ENCODE results near the gene PPOX. TPM values are rescaled to one million over a fixed set of nuclear protein-coding genes. Genes with fewer than 3 reads are reported as not detected.
A peak's percentile ranks its signal among the peaks of the same experiment; 100 is the strongest.

Gene PPOX
- total RNA-seq, 1 experiment from 2014 or later = 24.2 TPM

GRCh38 chr1:161177112-161177935 lies 11.1 kb downstream of the PPOX start, which contains the start of gene B4GALT3 (continued):
- no peak for TF ChIP-seq CEBPB (IDR thresholded peaks at IDR 0.05; ENCODE audit: low read depth)
- TF ChIP-seq RAD21 (IDR thresholded peaks at IDR 0.05; ENCODE audit: low read depth) = 0 out of 2 replicates have a peak, but pooled peaks have one; percentile 5
- peak; percentile 98 for TF ChIP-seq POLR2AphosphoS5 (IDR thresholded peaks at IDR 0.05; ENCODE audit: low read depth, low read length)
- TF ChIP-seq EZH2 (IDR thresholded peaks at IDR 0.05) = no peak
- no peak for TF ChIP-seq ZNF274 (IDR thresholded peaks at IDR 0.05; ENCODE audit: low read depth, low read length)

- peak overlapping the region; percentile 81 for H3K9ac ChIP-seq (ENCODE audit: low read length)
- TF ChIP-seq FOSL1 (IDR thresholded peaks at IDR 0.05; ENCODE audit: low read depth) = 0 out of 2 replicates have a peak, but pooled peaks have one; percentile 7
- no peak for TF ChIP-seq ELF1 (IDR thresholded peaks at IDR 0.05; ENCODE audit: borderline replicate concordance, low read depth)
- 0 out of 6 replicates have a peak, but pooled peaks of 1 of the 3 experiments have one; percentile 1 for TF ChIP-seq CTCF (IDR thresholded peaks at IDR 0.05 in 2 of 3, conservative IDR thresholded peaks at IDR 0.05 in 1 of 3; ENCODE audit: borderline replicate concordance in 1 of 3, insufficient read depth in 1 of 3, low read depth in 2 of 3, low read length in 2 of 3)
- no peak for TF ChIP-seq RAD21 (IDR thresholded peaks at IDR 0.05; ENCODE audit: low read depth)
- TF ChIP-seq CEBPB (IDR thresholded peaks at IDR 0.05; ENCODE audit: low read depth) = no peak
- ChIA-PET RAD21 (ENCODE audit: low non-redundant PET in 1 of 2, low total read pairs in 2 of 2, uncharacterized antibody in 2 of 2, unreplicated experiment in 2 of 2) (no interaction called here), CTCF (interaction anchor here (2.1 kb wide), 1 partner anchor 12 kb away, joined by 9 read pairs; the partner anchor contains the start of gene PPOX), POLR2A (interaction anchor here (1.5 kb wide), 1 partner anchor 12 kb away, joined by 8 read pairs; the partner anchor contains the start of gene PPOX)
- H3K4me2 ChIP-seq (ENCODE audit: low read length) = peak overlapping the region; percentile 89
- H4K20me1 ChIP-seq (ENCODE audit: insufficient read depth) = no peaks in the 10 kb centered on the region
- BruUV-seq (replicated peaks) = TSS peak; percentile 95
- peak overlapping the region; percentile 90 to 93 for H3K4me3 ChIP-seq (replicated peaks in 1 of 2; ENCODE audit: low read depth in 1 of 2, low read length in 2 of 2)
- H3K9me3 ChIP-seq (ENCODE audit: control insufficient read depth in 1 of 2, insufficient read depth in 1 of 2, low read depth in 1 of 2, low read length in 2 of 2) = no peaks in the 10 kb centered on the region
- peaks cover 12 to 17% of the 10 kb centered on the region in 2 experiments; a peak in 2 of 4 replicates for H3K36me3 ChIP-seq (ENCODE audit: control insufficient read depth in 1 of 2, insufficient read depth in 2 of 2, low read length in 2 of 2)
- H3K4me1 ChIP-seq (ENCODE audit: control insufficient read depth in 1 of 2, insufficient read depth in 2 of 2, low read length in 2 of 2) = peaks cover 19 to 32% of the 10 kb centered on the region in 2 experiments
- DNase-seq (ENCODE audit: low read depth, low spot score) (no peak), ATAC-seq (no peak)
- H3K79me2 ChIP-seq (ENCODE audit: insufficient read depth, low read length) = peaks cover 17% of the 10 kb centered on the region
- intact Hi-C loops (cut with micrococcal nuclease) = no loop called here
- peak overlapping the region; percentile 57 for H3K27ac ChIP-seq (ENCODE audit: low read depth, low read length)
- H3K9me2 ChIP-seq (ENCODE audit: insufficient read depth) = no peaks in the 10 kb centered on the region
- no peak overlapping the region for H2AFZ ChIP-seq (ENCODE audit: low read depth, low read length, poor library complexity, severe bottlenecking)
- H3K27me3 ChIP-seq (ENCODE audit: insufficient read depth, low read length) = no peaks in the 10 kb centered on the region
Observed at GRCh38 chr1:161177936-161178244, 11.7 kb downstream of the PPOX start.
